ENCODE measurements around the gene CHIT1.

The CHIT1 gene

GRCh38 chr1:203211812-203212211, 17.7 kb downstream of the CHIT1 start:
- no peak overlapping the region for H4K91ac ChIP-seq (ENCODE audit: low read depth, low read length)

GRCh38 chr1:203210988-203211387, 18.5 kb downstream of the CHIT1 start:
- Histone ChIP-seq H4K8ac (ENCODE audit: low read depth, low read length) (no peak overlapping the region), H3K4ac (ENCODE audit: low read depth, low read length) (no peak overlapping the region), H4K12ac (ENCODE audit: low read depth, low read length) (no peak overlapping the region), H3K27ac (ENCODE audit: low read depth, low read length) (no peak overlapping the region), H3K18ac (ENCODE audit: low read length) (no peak overlapping the region), H2AFZ (ENCODE audit: insufficient read depth, low read length, poor library complexity) (no peak overlapping the region), H3K9me3 (ENCODE audit: insufficient read depth, low read depth, low read length) (no peaks in the 10 kb centered on the region), H3K14ac (ENCODE audit: low read length) (no peak overlapping the region), H3K4me2 (ENCODE audit: low read length) (no peak overlapping the region), H2BK120ac (ENCODE audit: insufficient read depth, low read length, poor library complexity) (no peak overlapping the region), H3K23ac (ENCODE audit: low read length) (no peak overlapping the region), H3K9ac (ENCODE audit: low read length) (no peak overlapping the region), H4K91ac (ENCODE audit: low read depth, low read length) (no peak overlapping the region), H2BK5ac (ENCODE audit: low read depth, low read length, poor library complexity) (no peak overlapping the region), H3K79me2 (ENCODE audit: control insufficient read depth, insufficient read depth, low read length, poor library complexity) (no peaks in the 10 kb centered on the region), H3K79me1 (ENCODE audit: low read length) (no peaks in the 10 kb centered on the region), H2BK12ac (ENCODE audit: low read length) (no peak overlapping the region), H3K4me1 (ENCODE audit: control insufficient read depth in 1 of 2, insufficient read depth in 2 of 2, low read length in 2 of 2) (peaks cover 0 to 2% of the 10 kb centered on the region in 2 experiments), H2AK5ac (ENCODE audit: low read length) (no peak overlapping the region), H3K27me3 (ENCODE audit: insufficient read depth, low read length) (no peaks in the 10 kb centered on the region), H3K4me3 (ENCODE audit: low read depth, low read length) (no peak overlapping the region), H3K36me3 (ENCODE audit: control insufficient read depth in 1 of 2, insufficient read depth in 2 of 2, low read length in 2 of 2) (no peaks in the 10 kb centered on the region)
- no peak for DNase-seq

More at GRCh38 chr1:203211812-203212211, 17.7 kb downstream of the CHIT1 start:
- no peak overlapping the region for H2BK12ac ChIP-seq (ENCODE audit: low read length)
- no peak overlapping the region for H3K27ac ChIP-seq (ENCODE audit: low read depth, low read length)
- H3K4me1 ChIP-seq (ENCODE audit: control insufficient read depth in 1 of 2, insufficient read depth in 2 of 2, low read length in 2 of 2) = no peaks in the 10 kb centered on the region
- H3K14ac ChIP-seq (ENCODE audit: low read length) = no peak overlapping the region
- no peak overlapping the region for H3K4me2 ChIP-seq (ENCODE audit: low read length)
- no peak overlapping the region for H4K12ac ChIP-seq (ENCODE audit: low read depth, low read length)
- no peak for DNase-seq
- no CpG with 5 or more reads among the region's 3 CpGs for WGBS (ENCODE audit: extremely low coverage, insufficient coverage, insufficient read length)
- H3K36me3 ChIP-seq (ENCODE audit: control insufficient read depth in 1 of 2, insufficient read depth in 2 of 2, low read length in 2 of 2) = no peaks in the 10 kb centered on the region
- no peak overlapping the region for H3K4ac ChIP-seq (ENCODE audit: low read depth, low read length)
- H3K18ac ChIP-seq (ENCODE audit: low read length) = no peak overlapping the region
- H2BK120ac ChIP-seq (ENCODE audit: insufficient read depth, low read length, poor library complexity) = no peak overlapping the region
- no peak overlapping the region for H3K4me3 ChIP-seq (ENCODE audit: low read depth, low read length)
- H4K8ac ChIP-seq (ENCODE audit: low read depth, low read length) = no peak overlapping the region
- no peaks in the 10 kb centered on the region for H3K79me2 ChIP-seq (ENCODE audit: control insufficient read depth, insufficient read depth, low read length, poor library complexity)
- H2AK5ac ChIP-seq (ENCODE audit: low read length) = no peak overlapping the region
- no peak overlapping the region for H3K9ac ChIP-seq (ENCODE audit: low read length)
- H2AFZ ChIP-seq (ENCODE audit: insufficient read depth, low read length, poor library complexity) = no peak overlapping the region
- no peaks in the 10 kb centered on the region for H3K27me3 ChIP-seq (ENCODE audit: insufficient read depth, low read length)
- H2BK5ac ChIP-seq (ENCODE audit: low read depth, low read length, poor library complexity) = no peak overlapping the region
- H3K23ac ChIP-seq (ENCODE audit: low read length) = no peak overlapping the region
- H3K79me1 ChIP-seq (ENCODE audit: low read length) = no peaks in the 10 kb centered on the region
- no peaks in the 10 kb centered on the region for H3K9me3 ChIP-seq (ENCODE audit: insufficient read depth, low read depth, low read length)

GRCh38 chr1:203210350-203210749, 19.1 kb downstream of the CHIT1 start:
- no peak overlapping the region for H4K12ac ChIP-seq (ENCODE audit: low read depth, low read length)
- H3K4me3 ChIP-seq (ENCODE audit: low read depth, low read length) = no peak overlapping the region
- DNase-seq = no peak
- H2BK5ac ChIP-seq (ENCODE audit: low read depth, low read length, poor library complexity) = no peak overlapping the region
- H2AFZ ChIP-seq (ENCODE audit: insufficient read depth, low read length, poor library complexity) = no peak overlapping the region
- no peak overlapping the region for H2BK120ac ChIP-seq (ENCODE audit: insufficient read depth, low read length, poor library complexity)
- no peak overlapping the region for H3K27ac ChIP-seq (ENCODE audit: low read depth, low read length)
- H3K14ac ChIP-seq (ENCODE audit: low read length) = no peak overlapping the region
- H3K23ac ChIP-seq (ENCODE audit: low read length) = no peak overlapping the region
- H3K4me2 ChIP-seq (ENCODE audit: low read length) = no peak overlapping the region
- no peaks in the 10 kb centered on the region for H3K36me3 ChIP-seq (ENCODE audit: control insufficient read depth in 1 of 2, insufficient read depth in 2 of 2, low read length in 2 of 2)
- peaks cover 0 to 5% of the 10 kb centered on the region in 2 experiments for H3K4me1 ChIP-seq (ENCODE audit: control insufficient read depth in 1 of 2, insufficient read depth in 2 of 2, low read length in 2 of 2)
- no peaks in the 10 kb centered on the region for H3K27me3 ChIP-seq (ENCODE audit: insufficient read depth, low read length)
- no peak overlapping the region for H4K8ac ChIP-seq (ENCODE audit: low read depth, low read length)
- H3K4ac ChIP-seq (ENCODE audit: low read depth, low read length) = no peak overlapping the region
- no peak overlapping the region for H3K9ac ChIP-seq (ENCODE audit: low read length)
- no peak overlapping the region for H4K91ac ChIP-seq (ENCODE audit: low read depth, low read length)
- H3K18ac ChIP-seq (ENCODE audit: low read length) = no peak overlapping the region
- no peaks in the 10 kb centered on the region for H3K9me3 ChIP-seq (ENCODE audit: insufficient read depth, low read depth, low read length)
- H3K79me2 ChIP-seq (ENCODE audit: control insufficient read depth, insufficient read depth, low read length, poor library complexity) = no peaks in the 10 kb centered on the region
- H3K79me1 ChIP-seq (ENCODE audit: low read length) = no peaks in the 10 kb centered on the region
- no peak overlapping the region for H2AK5ac ChIP-seq (ENCODE audit: low read length)
- H2BK12ac ChIP-seq (ENCODE audit: low read length) = no peak overlapping the region

GRCh38 chr1:203208181-203208580, 21.3 kb downstream of the CHIT1 start:
- H2BK5ac ChIP-seq (ENCODE audit: low read depth, low read length, poor library complexity) = no peak overlapping the region
- DNase-seq = no peak
- H3K4me2 ChIP-seq (ENCODE audit: low read length) = no peak overlapping the region
- H3K9ac ChIP-seq (ENCODE audit: low read length) = no peak overlapping the region
- H3K4me1 ChIP-seq (ENCODE audit: control insufficient read depth in 1 of 2, insufficient read depth in 2 of 2, low read length in 2 of 2) = peaks cover 0 to 5% of the 10 kb centered on the region in 2 experiments
- peaks cover 3% of the 10 kb centered on the region for H3K9me3 ChIP-seq (ENCODE audit: insufficient read depth, low read depth, low read length)
- no peak overlapping the region for H3K14ac ChIP-seq (ENCODE audit: low read length)
- no peak overlapping the region for H2AFZ ChIP-seq (ENCODE audit: insufficient read depth, low read length, poor library complexity)
- no peak overlapping the region for H3K18ac ChIP-seq (ENCODE audit: low read length)
- no peaks in the 10 kb centered on the region for H3K79me1 ChIP-seq (ENCODE audit: low read length)
- H4K12ac ChIP-seq (ENCODE audit: low read depth, low read length) = no peak overlapping the region
- H3K36me3 ChIP-seq (ENCODE audit: control insufficient read depth in 1 of 2, insufficient read depth in 2 of 2, low read length in 2 of 2) = no peaks in the 10 kb centered on the region
- H3K4ac ChIP-seq (ENCODE audit: low read depth, low read length) = no peak overlapping the region
- WGBS (ENCODE audit: extremely low coverage, insufficient coverage, insufficient read length) = no CpG with 5 or more reads among the region's 1 CpG
- no peak overlapping the region for H3K27ac ChIP-seq (ENCODE audit: low read depth, low read length)
- no peak overlapping the region for H2BK12ac ChIP-seq (ENCODE audit: low read length)
- H4K8ac ChIP-seq (ENCODE audit: low read depth, low read length) = no peak overlapping the region
- H2AK5ac ChIP-seq (ENCODE audit: low read length) = no peak overlapping the region
- no peaks in the 10 kb centered on the region for H3K27me3 ChIP-seq (ENCODE audit: insufficient read depth, low read length)
- H4K91ac ChIP-seq (ENCODE audit: low read depth, low read length) = no peak overlapping the region
- H3K4me3 ChIP-seq (ENCODE audit: low read depth, low read length) = no peak overlapping the region
- H2BK120ac ChIP-seq (ENCODE audit: insufficient read depth, low read length, poor library complexity) = no peak overlapping the region
- no peaks in the 10 kb centered on the region for H3K79me2 ChIP-seq (ENCODE audit: control insufficient read depth, insufficient read depth, low read length, poor library complexity)
- no peak overlapping the region for H3K23ac ChIP-seq (ENCODE audit: low read length)
